ENCODE data around the gene MEOX1.

The MEOX1 gene

GRCh38 chr17:43662413-43663141 is 855 bp upstream of the MEOX1 start:
- Histone ChIP-seq H3K36me3 (no peaks in the 10 kb centered on the region), H3K9me3 (no peaks in the 10 kb centered on the region), H3K27me3 (peaks cover 0 to 13% of the 10 kb centered on the region in 2 donors), H3K4me1 (peaks cover 0 to 22% (median 6%) of the 10 kb centered on the region in 4 donors), H3K4me3 (no peak overlapping the region), H3K27ac (no peak overlapping the region)
- intact Hi-C loops (cut with DNase I; ENCODE audit: low total_unique reads) = no loop called here
- no peak for DNase-seq
- no peak for TF ChIP-seq CTCF (IDR thresholded peaks at IDR 0.05)

DNA sequence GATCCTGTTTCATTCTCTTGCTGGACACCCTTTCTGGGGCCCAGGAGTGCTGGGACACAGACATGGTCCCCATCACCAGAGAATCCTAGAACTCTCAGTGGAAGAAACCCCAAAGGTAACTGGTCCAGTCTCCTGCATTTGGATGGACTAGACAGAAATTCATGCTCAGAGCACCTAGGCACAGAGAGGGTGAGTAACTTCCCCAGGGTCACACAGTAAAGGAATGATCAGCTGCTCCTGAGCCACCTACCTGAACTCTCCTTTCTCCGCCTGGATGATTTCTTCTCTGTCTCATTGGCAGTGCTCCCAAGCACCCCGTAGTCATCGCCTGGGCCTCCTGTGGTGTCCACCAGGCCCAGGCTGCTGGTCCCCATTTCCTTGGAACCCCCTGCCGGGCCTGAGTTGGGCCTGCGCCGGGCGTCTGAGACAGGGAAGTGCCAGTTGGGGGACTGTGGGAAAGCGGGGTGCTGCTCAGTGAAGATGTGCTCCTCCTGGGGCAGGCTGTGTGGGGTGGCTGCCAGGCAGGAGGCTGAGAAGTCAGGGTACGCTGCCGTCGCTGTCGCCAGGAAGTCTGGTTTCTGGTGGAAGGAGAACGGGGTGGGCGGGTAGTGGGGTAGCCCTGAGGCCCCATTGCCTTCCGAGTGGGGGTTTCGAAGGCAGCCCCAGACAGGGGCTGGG is 767 bp downstream of the MEOX1 start:
- H3K4me1 ChIP-seq = peaks cover 0 to 22% (median 6%) of the 10 kb centered on the region in 4 donors
- no peak for TF ChIP-seq CTCF (IDR thresholded peaks at IDR 0.05)
- H3K36me3 ChIP-seq = no peaks in the 10 kb centered on the region
- no peaks in the 10 kb centered on the region for H3K9me3 ChIP-seq
- intact Hi-C loops (cut with DNase I; ENCODE audit: low total_unique reads) = no loop called here
- no peak overlapping the region for H3K27ac ChIP-seq
- H3K4me3 ChIP-seq = no peak overlapping the region
- DNase-seq = no peak
- H3K27me3 ChIP-seq = peaks cover 0 to 11% of the 10 kb centered on the region in 2 donors

DNA sequence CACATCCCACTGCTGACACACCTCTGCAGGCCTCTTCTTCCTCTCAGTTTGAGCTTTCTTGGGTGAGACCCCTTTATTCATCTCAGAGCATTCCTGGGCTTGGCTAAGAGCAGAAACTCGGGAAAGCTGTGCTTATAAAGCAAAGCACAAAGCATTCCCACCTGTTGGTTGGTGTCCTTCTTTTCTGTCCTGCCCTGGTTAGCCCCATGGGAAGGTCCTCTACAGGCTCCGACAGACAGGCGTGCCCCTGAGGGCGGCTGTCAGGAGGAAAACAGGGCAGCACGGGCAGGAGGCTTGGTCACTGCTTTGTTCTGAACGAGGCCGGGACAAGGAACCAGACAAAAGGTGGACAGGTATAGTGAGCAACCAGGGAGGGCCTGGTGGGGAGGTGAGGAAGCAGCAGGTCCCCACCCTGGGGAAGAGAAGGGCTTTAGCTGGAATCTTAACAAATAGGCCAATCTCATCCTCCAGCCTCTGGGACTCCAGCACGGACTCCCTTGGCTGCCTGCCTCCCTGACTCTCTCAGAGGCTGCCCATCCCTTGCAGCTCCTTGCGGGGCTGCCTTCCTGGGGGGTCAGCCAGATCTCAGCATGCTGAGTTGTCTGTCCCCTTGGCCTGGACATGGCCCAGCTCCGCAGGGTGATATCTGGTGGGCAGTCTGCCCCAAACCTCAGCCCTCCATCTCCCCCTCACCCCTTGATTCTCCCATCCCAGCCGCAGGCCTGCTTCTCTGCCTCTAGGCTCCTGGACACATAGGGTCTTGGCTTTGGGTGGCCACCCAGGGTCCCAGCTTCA is 1.7 kb downstream of the MEOX1 start:
- peaks cover 0 to 11% of the 10 kb centered on the region in 2 donors for H3K27me3 ChIP-seq
- no peak overlapping the region for H3K4me3 ChIP-seq

GRCh38 chr17:43658900-43659299 is 2.8 kb downstream of the MEOX1 start:
- Histone ChIP-seq H3K27me3 (peaks cover 0 to 11% of the 10 kb centered on the region in 2 donors), H3K27ac (peak overlapping the region in 1 of 2 donors; percentile 15), H3K9me3 (no peaks in the 10 kb centered on the region), H3K4me1 (peaks cover 0 to 22% (median 6%) of the 10 kb centered on the region in 4 donors), H3K4me3 (no peak overlapping the region), H3K36me3 (no peaks in the 10 kb centered on the region)
- TF ChIP-seq CTCF (IDR thresholded peaks at IDR 0.05) = no peak
- intact Hi-C loops (cut with DNase I; ENCODE audit: low total_unique reads) = no loop called here
- no peak for DNase-seq

More for the DNA sequence above, 1.7 kb downstream of the MEOX1 start:
- intact Hi-C loops (cut with DNase I; ENCODE audit: low total_unique reads) = no loop called here
- no peak for DNase-seq
- H3K36me3 ChIP-seq = no peaks in the 10 kb centered on the region
- TF ChIP-seq CTCF (IDR thresholded peaks at IDR 0.05) = no peak
- H3K27ac ChIP-seq = peak overlapping the region in 1 of 2 donors; percentile 15
- no peaks in the 10 kb centered on the region for H3K9me3 ChIP-seq
- H3K4me1 ChIP-seq = peaks cover 0 to 22% (median 6%) of the 10 kb centered on the region in 4 donors

DNA sequence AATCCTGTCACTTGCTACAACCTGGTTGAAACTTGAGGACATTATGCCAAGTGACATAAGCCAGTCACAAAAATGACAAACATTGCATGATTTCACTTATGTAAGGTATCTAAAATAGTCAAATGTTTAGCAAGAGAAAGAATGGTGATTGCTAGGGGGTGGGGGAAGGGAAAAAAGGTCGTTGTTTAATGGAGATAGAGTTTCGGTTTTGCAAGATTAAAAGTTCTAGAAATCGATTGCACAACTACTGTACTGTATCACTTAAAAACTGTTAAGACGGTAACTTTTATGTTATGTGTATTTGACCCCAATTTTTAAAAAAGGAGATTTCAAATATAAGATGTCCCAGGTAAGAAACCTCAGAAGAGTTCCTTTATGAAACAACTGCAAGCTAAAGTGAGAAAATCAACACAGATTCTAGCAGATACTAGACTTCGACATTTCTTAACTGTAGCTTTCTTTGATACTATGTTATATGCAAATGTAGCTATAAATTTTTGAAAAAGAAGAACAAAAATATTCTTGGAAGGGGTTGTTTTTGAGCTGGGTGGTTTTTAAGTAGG is 5.9 kb downstream of the MEOX1 start:
- no peak overlapping the region for H3K27ac ChIP-seq
- no peaks in the 10 kb centered on the region for H3K9me3 ChIP-seq
- TF ChIP-seq CTCF (IDR thresholded peaks at IDR 0.05) = no peak
- intact Hi-C loops (cut with DNase I; ENCODE audit: low total_unique reads) = no loop called here
- peaks cover 0 to 7% of the 10 kb centered on the region in 2 donors for H3K27me3 ChIP-seq
- H3K4me3 ChIP-seq = no peak overlapping the region
- H3K4me1 ChIP-seq = no peaks in the 10 kb centered on the region
- no peaks in the 10 kb centered on the region for H3K36me3 ChIP-seq
- DNase-seq = no peak

Data from tibial artery (tissue), 4 donors.